SU-DHL-6 (cell line): Measurements from ENCODE around the gene RAB8A.
A peak's percentile ranks its signal among the peaks of the same experiment; 100 is the strongest.

Experiments used
- H2AFZ ChIP-seq: fragments of 200-600 bp; sonication (generic); 2 replicates; pipeline ENCODE4 v1.6.1; 2014; ENCODE audit warnings: low read depth, mild to moderate bottlenecking, moderate library complexity, mixed read lengths, antibody characterized with exemption, low read length; ENCODE audit not compliant: severe bottlenecking
- H3F3A ChIP-seq: fragments of 200-600 bp; shearing (Covaris generic); 2 replicates; pipeline ENCODE4 v1.6.0; 2016; ENCODE audit warnings: antibody characterized with exemption, mild to moderate bottlenecking; ENCODE audit not compliant: insufficient read depth
- H3K27ac ChIP-seq: fragments of 200-600 bp; sonication (generic); 2 replicates; pipeline ENCODE4 v1.5.1; 2016; ENCODE audit warnings: low read depth, mild to moderate bottlenecking, low read length, moderate library complexity, mixed read lengths
- H3K27me3 ChIP-seq: fragments of 200-600 bp; sonication (generic), shearing (Covaris generic); 2 replicates; pipeline ENCODE4 v1.6.0; 2014; ENCODE audit warnings: mild to moderate bottlenecking, low read length
- H3K36me3 ChIP-seq: fragments of 200-600 bp; sonication (generic); 2 replicates; pipeline ENCODE4 v1.6.1; 2014; ENCODE audit warnings: mild to moderate bottlenecking, low read length, mixed read lengths
- H3K4me2 ChIP-seq: fragments of 300-600, 200-600 bp; shearing (Covaris generic), sonication (generic); 2 replicates; pipeline ENCODE4 v1.6.0; 2014; ENCODE audit warnings: low read length, low read depth, mild to moderate bottlenecking; ENCODE audit not compliant: poor library complexity, severe bottlenecking
- H3K4me3 ChIP-seq: fragments of 200-600 bp; sonication (generic); 2 replicates; pipeline ENCODE4 v1.5.1; 2014; ENCODE audit warnings: antibody characterized with exemption, low read length, mild to moderate bottlenecking, mixed read lengths; ENCODE audit not compliant: insufficient read depth, poor library complexity, severe bottlenecking
- H3K79me2 ChIP-seq: fragments of 200-600 bp; sonication (generic); 2 replicates; pipeline ENCODE4 v1.6.1; 2014; ENCODE audit warnings: mild to moderate bottlenecking, low read length, moderate library complexity; ENCODE audit not compliant: insufficient read depth
- H3K9ac ChIP-seq: fragments of 200-600 bp; sonication (generic); 2 replicates; pipeline ENCODE4 v1.7.0; 2014; ENCODE audit warnings: mild to moderate bottlenecking, low read length
- H3K9me2 ChIP-seq: fragments of 200-600 bp; sonication (generic); replicated peaks from 2 replicates; pipeline ENCODE4 v1.6.1; 2014; ENCODE audit warnings: low read length; ENCODE audit not compliant: insufficient read depth
- H3K9me3 ChIP-seq: fragments of 200-600 bp; sonication (generic); 2 replicates; pipeline ENCODE4 v1.6.1; 2014; ENCODE audit warnings: low read length, mixed read lengths; ENCODE audit not compliant: insufficient read depth
- H4K20me1 ChIP-seq: fragments of 200-600 bp; sonication (generic); 2 replicates; pipeline ENCODE4 v1.6.1; 2014; ENCODE audit warnings: low read depth, mild to moderate bottlenecking, antibody characterized with exemption, low read length, moderate library complexity, mixed read lengths
- CTCF ChIP-seq: fragments of 200-600 bp; sonication (generic); IDR thresholded peaks from one replicate; pipeline ENCODE4 v1.5.1; 2017; ENCODE audit warnings: antibody characterized with exemption, mild to moderate bottlenecking, low read length, moderate library complexity; ENCODE audit not compliant: insufficient read depth, poor library complexity, severe bottlenecking
- EZH2phosphoT487 ChIP-seq: fragments of 200-600 bp; sonication (generic), shearing (Covaris generic); conservative IDR thresholded peaks from 2 replicates; pipeline ENCODE4 v1.6.1; 2018; ENCODE audit warnings: mild to moderate bottlenecking, antibody characterized with exemption, low read length, moderate library complexity, mixed read lengths

The RAB8A gene

GRCh38 chr19:16064209-16064889 is 47.3 kb upstream of the RAB8A start:
- no peaks in the 10 kb centered on the region for H3K36me3 ChIP-seq
- H3K27me3 ChIP-seq = no peaks in the 10 kb centered on the region
- TF ChIP-seq EZH2phosphoT487 = no peak
- no peak for TF ChIP-seq CTCF
- no peaks in the 10 kb centered on the region for H3K9me3 ChIP-seq
- H3K27ac ChIP-seq = no peak overlapping the region
- no peaks in the 10 kb centered on the region for H3K79me2 ChIP-seq
- H2AFZ ChIP-seq = no peak overlapping the region
- no peaks in the 10 kb centered on the region for H3F3A ChIP-seq
- no peak overlapping the region for H3K4me2 ChIP-seq
- H3K4me3 ChIP-seq = no peak overlapping the region
- H3K9ac ChIP-seq = no peak overlapping the region
- H4K20me1 ChIP-seq = no peaks in the 10 kb centered on the region
- H3K9me2 ChIP-seq = no peaks in the 10 kb centered on the region

DNA sequence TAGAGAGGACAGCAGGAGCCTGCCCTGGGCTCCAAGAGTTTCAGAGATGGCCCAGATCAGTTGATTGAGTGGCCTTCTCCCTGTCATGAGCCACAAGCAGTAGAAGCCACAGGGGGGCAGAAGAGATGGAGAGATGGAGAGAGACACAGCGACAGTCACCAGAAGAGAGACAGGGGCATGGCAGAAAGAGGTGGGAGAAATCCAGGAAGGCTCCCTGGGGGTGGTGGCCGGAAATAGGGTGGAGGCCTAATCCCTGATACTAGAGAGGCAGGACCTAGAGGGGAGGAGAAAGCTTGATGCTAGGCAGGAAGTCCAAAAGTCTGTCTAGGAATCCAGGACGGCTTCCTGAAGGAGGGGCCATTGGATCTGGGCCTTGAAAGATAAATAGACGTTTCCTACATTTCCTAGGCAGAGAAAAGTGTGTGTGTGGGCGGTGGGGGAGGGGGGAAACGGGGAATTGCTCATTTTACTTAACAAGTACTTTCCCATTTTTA is 45.0 kb upstream of the RAB8A start:
- no peaks in the 10 kb centered on the region for H3K27me3 ChIP-seq
- no peaks in the 10 kb centered on the region for H3K79me2 ChIP-seq
- no peak overlapping the region for H3K27ac ChIP-seq
- H3K9ac ChIP-seq = no peak overlapping the region
- H3K9me3 ChIP-seq = no peaks in the 10 kb centered on the region
- no peaks in the 10 kb centered on the region for H3K9me2 ChIP-seq
- TF ChIP-seq EZH2phosphoT487 = no peak
- peak; percentile 68 for TF ChIP-seq CTCF
- no peak overlapping the region for H3K4me3 ChIP-seq
- H4K20me1 ChIP-seq = no peaks in the 10 kb centered on the region
- no peaks in the 10 kb centered on the region for H3K36me3 ChIP-seq
- H3K4me2 ChIP-seq = no peak overlapping the region
- H3F3A ChIP-seq = peaks cover 4% of the 10 kb centered on the region
- H2AFZ ChIP-seq = no peak overlapping the region

- Histone ChIP-seq H3K9me3 (no peaks in the 10 kb centered on the region), H3K9me2 (no peaks in the 10 kb centered on the region), H3K79me2 (no peaks in the 10 kb centered on the region), H3K27me3 (no peaks in the 10 kb centered on the region), H3K4me2 (no peak overlapping the region), H3K27ac (no peak overlapping the region), H2AFZ (no peak overlapping the region), H3K9ac (no peak overlapping the region), H3K36me3 (no peaks in the 10 kb centered on the region), H3F3A (peaks cover 4% of the 10 kb centered on the region), H3K4me3 (no peak overlapping the region), H4K20me1 (no peaks in the 10 kb centered on the region)
- TF ChIP-seq EZH2phosphoT487 = no peak
- no peak for TF ChIP-seq CTCF
These were observed 44.3 kb upstream of the RAB8A start for GRCh38 chr19:16067205-16067938.
